ENCODE measurements around the gene MYG1.
A peak's percentile ranks its signal among the peaks of the same experiment; 100 is the strongest.
"Not testable (repeated sequence)": the region's sequence is repeated elsewhere in the genome, so short reads cannot be mapped to it uniquely, and the experiment has no call there.

MYG1 gene

GRCh38 chr12:53290661-53291060, 8.8 kb upstream of the MYG1 start:
- Mint-ChIP-seq H3K9me3 (no peaks in the 10 kb centered on the region), H3K36me3 (ENCODE audit: low read depth) (peaks cover 40% of the 10 kb centered on the region), H3K27me3 (ENCODE audit: low read depth, poor library complexity) (no peaks in the 10 kb centered on the region), H3K4me3 (no peak overlapping the region), H3K27ac (no peak overlapping the region), H3K4me1 (peaks cover 15% of the 10 kb centered on the region)
- DNase-seq, result no peak
- TF ChIP-seq, protein P1, sequence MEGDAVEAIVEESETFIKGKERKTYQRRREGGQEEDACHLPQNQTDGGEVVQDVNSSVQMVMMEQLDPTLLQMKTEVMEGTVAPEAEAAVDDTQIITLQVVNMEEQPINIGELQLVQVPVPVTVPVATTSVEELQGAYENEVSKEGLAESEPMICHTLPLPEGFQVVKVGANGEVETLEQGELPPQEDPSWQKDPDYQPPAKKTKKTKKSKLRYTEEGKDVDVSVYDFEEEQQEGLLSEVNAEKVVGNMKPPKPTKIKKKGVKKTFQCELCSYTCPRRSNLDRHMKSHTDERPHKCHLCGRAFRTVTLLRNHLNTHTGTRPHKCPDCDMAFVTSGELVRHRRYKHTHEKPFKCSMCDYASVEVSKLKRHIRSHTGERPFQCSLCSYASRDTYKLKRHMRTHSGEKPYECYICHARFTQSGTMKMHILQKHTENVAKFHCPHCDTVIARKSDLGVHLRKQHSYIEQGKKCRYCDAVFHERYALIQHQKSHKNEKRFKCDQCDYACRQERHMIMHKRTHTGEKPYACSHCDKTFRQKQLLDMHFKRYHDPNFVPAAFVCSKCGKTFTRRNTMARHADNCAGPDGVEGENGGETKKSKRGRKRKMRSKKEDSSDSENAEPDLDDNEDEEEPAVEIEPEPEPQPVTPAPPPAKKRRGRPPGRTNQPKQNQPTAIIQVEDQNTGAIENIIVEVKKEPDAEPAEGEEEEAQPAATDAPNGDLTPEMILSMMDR (IDR thresholded peaks at IDR 0.05), result no peak

GRCh38 chr12:53292426-53292825, 7.1 kb upstream of the MYG1 start:
- Mint-ChIP-seq H3K4me3 (no peak overlapping the region), H3K4me1 (peaks cover 32% of the 10 kb centered on the region), H3K36me3 (ENCODE audit: low read depth) (peaks cover 40% of the 10 kb centered on the region), H3K9me3 (no peaks in the 10 kb centered on the region), H3K27me3 (ENCODE audit: low read depth, poor library complexity) (no peaks in the 10 kb centered on the region), H3K27ac (no peak overlapping the region)
- TF ChIP-seq, protein P1 (IDR thresholded peaks at IDR 0.05), result no peak
- no peak for DNase-seq

DNA sequence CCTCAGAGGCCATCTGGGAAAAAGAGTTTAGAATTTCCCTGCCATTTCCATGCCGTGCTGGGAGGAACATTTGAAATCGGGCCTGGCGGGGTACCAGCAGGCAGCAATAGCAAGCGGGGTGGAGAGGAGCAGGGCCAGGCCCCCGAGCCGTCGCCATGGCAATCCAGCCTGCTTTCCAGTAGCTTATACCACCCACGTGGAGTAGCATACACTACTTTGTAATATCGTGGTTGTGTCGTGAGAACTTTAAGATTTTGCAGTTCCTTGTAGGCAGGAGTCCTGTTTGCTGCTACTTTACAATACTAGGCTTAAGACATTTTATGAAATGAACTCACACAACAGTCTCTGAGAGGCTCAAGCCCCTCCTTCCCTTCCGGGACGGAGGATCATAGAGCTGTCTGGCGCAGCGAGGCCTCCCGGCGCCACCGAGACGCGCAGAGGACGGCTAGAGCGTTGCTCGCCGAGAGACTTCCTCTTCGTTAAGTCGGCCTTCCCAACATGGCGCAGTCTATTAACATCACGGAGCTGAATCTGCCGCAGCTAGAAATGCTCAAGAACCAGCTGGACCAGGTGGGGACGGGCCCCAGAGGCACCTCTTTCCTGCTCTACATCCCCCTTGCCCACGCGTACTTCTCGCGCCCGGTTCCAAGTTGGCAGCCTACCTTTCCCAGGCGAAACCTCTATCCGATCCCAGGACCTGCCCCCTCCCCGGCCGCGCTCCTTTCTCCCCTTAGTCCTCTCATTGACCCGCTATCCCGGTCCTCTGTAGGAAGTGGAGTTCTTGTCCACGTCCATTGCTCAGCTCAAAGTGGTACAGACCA, 4.2 kb upstream of the MYG1 start, which contains the start of gene PFDN5:
TSS of gene PFDN5 (plus strand) at position 473 of the 821 bp plus-strand sequence. CDS start at position 499, 26 bp downstream.
- Mint-ChIP-seq H3K4me1 (peaks cover 48% of the 10 kb centered on the region), H3K9me3 (no peaks in the 10 kb centered on the region), H3K27ac (peak within 1 kb of the TSS; percentile 97), H3K4me3 (peak within 1 kb of the TSS; percentile 100), H3K27me3 (ENCODE audit: low read depth, poor library complexity) (no peaks in the 10 kb centered on the region), H3K36me3 (ENCODE audit: low read depth) (peaks cover 28% of the 10 kb centered on the region)
- peak; percentile 79 for DNase-seq
- TF ChIP-seq, protein P1 (IDR thresholded peaks at IDR 0.05), result no peak

DNA sequence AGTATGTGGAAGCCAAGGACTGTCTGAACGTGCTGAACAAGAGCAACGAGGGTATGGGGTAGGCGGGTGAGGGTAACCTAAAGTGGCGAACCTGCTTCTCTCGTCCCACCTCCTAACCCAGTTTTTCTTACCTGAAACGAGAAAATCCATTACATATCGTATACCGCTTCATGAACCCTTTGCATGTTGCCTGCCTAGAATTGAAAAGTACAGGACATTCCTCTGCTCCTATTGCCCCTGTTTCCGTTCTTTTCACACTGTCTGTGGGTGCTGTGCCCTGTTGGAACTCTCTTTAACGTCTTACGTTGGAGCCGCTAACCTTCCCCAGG, 3.6 kb upstream of the MYG1 start:
- TF ChIP-seq, protein P1 (IDR thresholded peaks at IDR 0.05), result no peak
- H3K9me3 Mint-ChIP-seq, result no peaks in the 10 kb centered on the region
- no peaks in the 10 kb centered on the region for H3K27me3 Mint-ChIP-seq (ENCODE audit: low read depth, poor library complexity)
- no peak for DNase-seq
- H3K36me3 Mint-ChIP-seq (ENCODE audit: low read depth), result peaks cover 28% of the 10 kb centered on the region
- peaks cover 54% of the 10 kb centered on the region for H3K4me1 Mint-ChIP-seq
- H3K27ac Mint-ChIP-seq, result peak overlapping the region; percentile 97
- H3K4me3 Mint-ChIP-seq, result peak overlapping the region; percentile 100

DNA sequence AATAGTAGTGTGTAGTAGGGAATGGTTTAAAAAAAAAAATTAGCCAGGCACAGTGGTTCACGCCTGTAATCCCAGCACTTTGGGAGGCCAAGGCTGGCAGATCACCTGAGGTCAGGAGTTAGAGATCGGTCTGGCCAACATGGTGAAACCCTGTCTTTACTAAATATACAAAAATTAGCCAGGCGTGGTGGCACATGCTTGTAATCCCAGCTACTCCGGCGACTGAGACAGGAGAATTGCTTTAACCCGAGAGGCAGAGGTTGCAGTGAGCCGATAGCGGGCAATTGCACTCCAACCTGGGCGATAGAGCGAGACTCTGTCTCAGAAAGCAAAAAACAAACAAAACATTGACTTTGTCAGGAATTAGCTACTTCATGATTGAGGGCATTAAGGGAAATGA, 2.4 kb upstream of the MYG1 start:
- peaks cover 29% of the 10 kb centered on the region for H3K36me3 Mint-ChIP-seq (ENCODE audit: low read depth)
- not testable (repeated sequence) for DNase-seq; H3K27me3 Mint-ChIP-seq (ENCODE audit: low read depth, poor library complexity); H3K9me3 Mint-ChIP-seq
- peak overlapping the region; percentile 79 for H3K27ac Mint-ChIP-seq
- peak overlapping the region; percentile 100 for H3K4me3 Mint-ChIP-seq
- peaks cover 62% of the 10 kb centered on the region for H3K4me1 Mint-ChIP-seq

DNA sequence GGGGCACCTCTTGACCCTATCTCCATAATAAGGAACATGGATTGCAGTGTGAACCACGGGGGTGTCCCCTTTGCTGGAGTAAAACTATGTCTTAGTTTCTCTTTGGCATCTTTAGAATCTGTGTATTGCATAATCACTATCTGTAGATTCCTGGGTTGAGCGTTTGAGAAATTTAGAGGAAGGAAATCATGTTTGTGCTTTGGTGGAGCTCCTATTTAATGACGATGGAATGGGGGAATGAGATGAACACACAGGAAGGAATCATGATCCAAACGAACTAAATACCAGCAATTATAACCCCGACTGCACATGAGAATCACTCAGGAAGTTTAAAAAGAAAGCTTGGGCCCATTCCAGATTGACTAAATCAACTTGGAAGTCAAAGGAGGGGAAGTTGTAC, 1.3 kb upstream of the MYG1 start:
- Mint-ChIP-seq H3K9me3 (no peaks in the 10 kb centered on the region), H3K27ac (peak overlapping the region; percentile 17), H3K4me3 (peak overlapping the region; percentile 56), H3K27me3 (ENCODE audit: low read depth, poor library complexity) (peaks cover 3% of the 10 kb centered on the region), H3K4me1 (peaks cover 69% of the 10 kb centered on the region), H3K36me3 (ENCODE audit: low read depth) (peaks cover 30% of the 10 kb centered on the region)
- TF ChIP-seq, protein P1 (IDR thresholded peaks at IDR 0.05), result no peak
- no peak for DNase-seq

Data from nephron progenitor cell (in vitro differentiated cells).